ENCODE results near the gene PDIA2.

DNA sequence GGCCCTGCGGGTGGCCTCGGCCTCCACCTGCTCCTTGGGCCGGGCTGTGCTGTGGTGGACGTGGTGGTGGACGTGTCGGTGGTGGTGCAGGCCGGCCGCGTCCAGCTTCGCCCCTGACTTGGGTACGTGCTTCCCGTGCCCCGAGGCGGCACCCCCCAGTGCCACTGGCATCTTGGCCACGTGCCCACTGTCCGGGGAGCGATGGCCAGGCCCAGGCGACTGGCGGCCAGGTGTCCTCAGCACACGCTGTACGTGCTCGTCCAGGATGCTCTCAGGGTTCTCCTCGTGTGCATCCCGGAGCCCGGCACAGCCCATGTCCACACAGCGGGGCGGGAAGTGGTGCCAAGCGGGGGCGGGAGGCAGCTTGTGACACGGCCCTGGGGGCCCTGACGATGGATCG, 14.9 kb downstream of the PDIA2 start:
- TF ChIP-seq POLR2AphosphoS5 (IDR thresholded peaks at IDR 0.05): no peak
- TF ChIP-seq, protein P1, sequence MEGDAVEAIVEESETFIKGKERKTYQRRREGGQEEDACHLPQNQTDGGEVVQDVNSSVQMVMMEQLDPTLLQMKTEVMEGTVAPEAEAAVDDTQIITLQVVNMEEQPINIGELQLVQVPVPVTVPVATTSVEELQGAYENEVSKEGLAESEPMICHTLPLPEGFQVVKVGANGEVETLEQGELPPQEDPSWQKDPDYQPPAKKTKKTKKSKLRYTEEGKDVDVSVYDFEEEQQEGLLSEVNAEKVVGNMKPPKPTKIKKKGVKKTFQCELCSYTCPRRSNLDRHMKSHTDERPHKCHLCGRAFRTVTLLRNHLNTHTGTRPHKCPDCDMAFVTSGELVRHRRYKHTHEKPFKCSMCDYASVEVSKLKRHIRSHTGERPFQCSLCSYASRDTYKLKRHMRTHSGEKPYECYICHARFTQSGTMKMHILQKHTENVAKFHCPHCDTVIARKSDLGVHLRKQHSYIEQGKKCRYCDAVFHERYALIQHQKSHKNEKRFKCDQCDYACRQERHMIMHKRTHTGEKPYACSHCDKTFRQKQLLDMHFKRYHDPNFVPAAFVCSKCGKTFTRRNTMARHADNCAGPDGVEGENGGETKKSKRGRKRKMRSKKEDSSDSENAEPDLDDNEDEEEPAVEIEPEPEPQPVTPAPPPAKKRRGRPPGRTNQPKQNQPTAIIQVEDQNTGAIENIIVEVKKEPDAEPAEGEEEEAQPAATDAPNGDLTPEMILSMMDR (IDR thresholded peaks at IDR 0.05): no peak
- no peak for TF ChIP-seq EP300 (IDR thresholded peaks at IDR 0.05)
- no peak for TF ChIP-seq POLR2A (IDR thresholded peaks at IDR 0.05)
